H1 (cell line): Measurements from ENCODE around the gene CCDC102A. TPM values are rescaled to one million over a fixed set of nuclear protein-coding genes. Genes with fewer than 3 reads are reported as not detected.

Experiments
- CTCF ChIA-PET: fragments of 300-600 bp; sonication (Branson Sonifier 250); formaldehyde crosslinking; loops from one replicate; lab custom pipeline; 2021; ENCODE audit not compliant: partially characterized antibody; lab: Charles Lee
- POLR2A ChIA-PET: fragments of 300-600 bp; sonication (Branson Sonifier 250); formaldehyde crosslinking; loops from one replicate; lab custom pipeline; 2021; ENCODE audit warnings: inconsistent platforms; ENCODE audit not compliant: partially characterized antibody; lab: Charles Lee
- DNase-seq, 2 experiments: peaks; one replicate each; pipeline versions ENCODE4 v3.0.0 to v3.0.0-alpha.2; 2010 to 2022; ENCODE audit warnings: low spot score in 2 of 2, low read depth in 1 of 2, mixed read lengths in 1 of 2
- FAIRE-seq: peaks from 2 replicates; lab custom pipeline; 2011; peaks lifted over from hg19 to GRCh38; lab: Jason Lieb, UNC
- H2AFZ ChIP-seq: 2 replicates; pipeline ENCODE4 v1.8.1; 2012; ENCODE audit warnings: low read length, inconsistent platforms
- H2AK5ac ChIP-seq: 2 replicates; pipeline ENCODE4 v1.6.1; 2013; ENCODE audit warnings: low read depth, low read length
- H2BK120ac ChIP-seq: replicated peaks from 2 replicates; pipeline ENCODE3; 2013; ENCODE audit warnings: low read depth, low read length, inconsistent platforms
- H2BK12ac ChIP-seq: 2 replicates; pipeline ENCODE4 v1.6.1; 2013; ENCODE audit warnings: low read depth, low read length
- H2BK15ac ChIP-seq: 2 replicates; pipeline ENCODE4 v1.6.1; 2013; ENCODE audit warnings: low read length
- H2BK20ac ChIP-seq: 2 replicates; pipeline ENCODE4 v1.6.1; 2013; ENCODE audit warnings: low read length
- H2BK5ac ChIP-seq: 2 replicates; pipeline ENCODE4 v1.6.1; 2013; ENCODE audit warnings: low read depth, low read length
- H3K14ac ChIP-seq: 2 replicates; pipeline ENCODE4 v1.6.1; 2013; ENCODE audit warnings: inconsistent platforms; ENCODE audit not compliant: insufficient read length
- H3K18ac ChIP-seq: 2 replicates; pipeline ENCODE4 v1.6.1; 2013; ENCODE audit warnings: low read length; ENCODE audit errors: extremely low read depth
- H3K23ac ChIP-seq: 2 replicates; pipeline ENCODE4 v1.6.1; 2013; ENCODE audit warnings: inconsistent platforms; ENCODE audit not compliant: insufficient read length
- H3K23me2 ChIP-seq: 2 replicates; pipeline ENCODE4 v1.6.1; 2013; ENCODE audit warnings: low read depth, low read length
- H3K27ac ChIP-seq: 2 replicates; pipeline ENCODE4 v1.6.1; 2011; ENCODE audit warnings: low read depth, low read length, inconsistent platforms
- H3K27me3 ChIP-seq, 4 experiments: replicated peaks in 1 of 4; 1 replicate in 1 of 4; 2 replicates in 3 of 4; pipeline versions ENCODE4 v1.6.1 to v1.8.1; 2011 to 2013; ENCODE audit warnings: low read length in 3 of 4, mild to moderate bottlenecking in 3 of 4, inconsistent platforms in 2 of 4, mixed read lengths in 2 of 4, moderate library complexity in 1 of 4; ENCODE audit not compliant: control insufficient read depth in 3 of 4, insufficient read depth in 3 of 4; ENCODE audit errors: extremely low read depth in 1 of 4
- H3K36me3 ChIP-seq, 4 experiments: 2 replicates each; pipeline versions ENCODE4 v1.6.1 to v1.8.1; 2011 to 2013; ENCODE audit warnings: mild to moderate bottlenecking in 4 of 4, low read length in 3 of 4, moderate library complexity in 2 of 4, control low read depth in 1 of 4, inconsistent platforms in 1 of 4; ENCODE audit not compliant: insufficient read depth in 4 of 4, control insufficient read depth in 2 of 4
- H3K4ac ChIP-seq: replicated peaks from 2 replicates; pipeline ENCODE3; 2013; ENCODE audit warnings: low read length, low read depth, mixed read lengths, inconsistent platforms; ENCODE audit not compliant: insufficient read length
- H3K4me1 ChIP-seq, 4 experiments: replicated peaks in 1 of 4; 1 replicate in 1 of 4; 2 replicates in 3 of 4; pipeline versions ENCODE4 v1.6.1 to v1.8.1; 2011 to 2013; ENCODE audit warnings: low read length in 3 of 4, inconsistent platforms in 2 of 4, mixed read lengths in 1 of 4; ENCODE audit not compliant: insufficient read depth in 4 of 4, control insufficient read depth in 3 of 4
- H3K4me2 ChIP-seq, 2 experiments: 2 replicates each; pipeline versions ENCODE4 v1.6.1 to v1.8.1; 2011 to 2013; ENCODE audit warnings: low read depth in 2 of 2, low read length in 2 of 2, control low read depth in 1 of 2, inconsistent platforms in 1 of 2, mild to moderate bottlenecking in 1 of 2; ENCODE audit not compliant: insufficient read depth in 1 of 2
- H3K4me3 ChIP-seq, 4 experiments: fragments of 200-600, 300-600 bp in 1 of 4; sonication (generic), shearing (Covaris generic), sonication (Bioruptor Twin) in 1 of 4; 2 replicates each; pipeline versions ENCODE4 v1.5.1 to v1.8.1; 2011 to 2016; ENCODE audit warnings: low read length in 4 of 4, low read depth in 3 of 4, control low read depth in 2 of 4, inconsistent platforms in 2 of 4, mild to moderate bottlenecking in 2 of 4, mixed read lengths in 1 of 4, moderate library complexity in 1 of 4; ENCODE audit not compliant: insufficient read depth in 2 of 4; ENCODE audit errors: extremely low read depth in 1 of 4
- H3K56ac ChIP-seq: replicated peaks from 2 replicates; pipeline ENCODE3; 2013; ENCODE audit warnings: low read depth, mild to moderate bottlenecking, mixed read lengths, low read length, inconsistent platforms; ENCODE audit not compliant: insufficient read length
- H3K79me1 ChIP-seq: 2 replicates; pipeline ENCODE4 v1.6.1; 2013; ENCODE audit warnings: low read depth, low read length, control low read depth
- H3K79me2 ChIP-seq, 2 experiments: 2 replicates each; pipeline versions ENCODE4 v1.6.1 to v1.8.1; 2012 to 2013; ENCODE audit warnings: low read length in 2 of 2, mild to moderate bottlenecking in 2 of 2, inconsistent platforms in 1 of 2; ENCODE audit not compliant: insufficient read depth in 2 of 2, control insufficient read depth in 1 of 2
- H3K9ac ChIP-seq, 4 experiments: replicated peaks in 1 of 4; 1 replicate in 1 of 4; 2 replicates in 3 of 4; pipeline versions ENCODE4 v1.6.1 to v1.8.1; 2011 to 2013; ENCODE audit warnings: low read depth in 3 of 4, low read length in 3 of 4, control low read depth in 2 of 4, mild to moderate bottlenecking in 2 of 4, moderate library complexity in 2 of 4, inconsistent platforms in 1 of 4; ENCODE audit errors: extremely low read depth in 1 of 4
- H3K9me3 ChIP-seq, 2 experiments: 2 replicates each; pipeline versions ENCODE4 v1.6.1 to v1.8.1; 2012 to 2013; ENCODE audit warnings: mild to moderate bottlenecking in 2 of 2, moderate library complexity in 2 of 2, control low read depth in 1 of 2, inconsistent platforms in 1 of 2, low read depth in 1 of 2, low read length in 1 of 2, mixed read lengths in 1 of 2; ENCODE audit not compliant: insufficient read depth in 2 of 2
- H4K20me1 ChIP-seq, 2 experiments: replicated peaks in 1 of 2; 2 replicates each; pipeline versions ENCODE3 to v1.8.1; 2011 to 2013; ENCODE audit warnings: inconsistent platforms in 2 of 2, low read length in 2 of 2, mild to moderate bottlenecking in 1 of 2; ENCODE audit not compliant: insufficient read depth in 2 of 2, control insufficient read depth in 1 of 2
- H4K5ac ChIP-seq: 2 replicates; pipeline ENCODE4 v1.6.1; 2013; ENCODE audit warnings: low read length, low read depth, mixed read lengths, inconsistent platforms; ENCODE audit not compliant: insufficient read length
- H4K8ac ChIP-seq: 2 replicates; pipeline ENCODE4 v1.8.0; 2013; ENCODE audit warnings: mild to moderate bottlenecking, moderate library complexity, low read length, inconsistent platforms; ENCODE audit not compliant: insufficient read depth; ENCODE audit errors: extremely low read depth
- H4K91ac ChIP-seq: replicated peaks from 2 replicates; pipeline ENCODE3; 2013; ENCODE audit warnings: low read length, mixed read lengths, inconsistent platforms; ENCODE audit not compliant: insufficient read length
- EP300 ChIP-seq, 2 experiments: IDR thresholded peaks; 1 replicate in 1 of 2; 2 replicates in 1 of 2; pipeline ENCODE4 v1.6.1; 2011 to 2012; ENCODE audit warnings: low read depth in 2 of 2, low read length in 2 of 2, mild to moderate bottlenecking in 2 of 2, borderline replicate concordance in 1 of 2, inconsistent platforms in 1 of 2, moderate library complexity in 1 of 2
- EZH2 ChIP-seq: fragments of 200-600 bp; sonication (generic); IDR thresholded peaks from 2 replicates; pipeline ENCODE4 v1.7.1; 2012; ENCODE audit warnings: low read depth, mild to moderate bottlenecking, moderate library complexity, low read length, inconsistent platforms; ENCODE audit not compliant: severe bottlenecking
- GABPA ChIP-seq: IDR thresholded peaks from 2 replicates; pipeline ENCODE4 v1.6.1; 2011; ENCODE audit warnings: mild to moderate bottlenecking, low read length, moderate library complexity, borderline replicate concordance; ENCODE audit not compliant: insufficient read depth
- GTF2F1 ChIP-seq: IDR thresholded peaks from 2 replicates; pipeline ENCODE4 v1.6.1; 2012; ENCODE audit warnings: low read depth, low read length, improper control_type of control experiment, borderline replicate concordance
- NANOG ChIP-seq: IDR thresholded peaks from 2 replicates; pipeline ENCODE4 v1.6.1; 2011; ENCODE audit warnings: low read length, low read depth, mild to moderate bottlenecking, inconsistent platforms; ENCODE audit not compliant: insufficient read depth, poor library complexity, severe bottlenecking
- SAP30 ChIP-seq: fragments of 300-600 bp; sonication (generic); IDR thresholded peaks from 2 replicates; pipeline ENCODE4 v1.7.1; 2012; ENCODE audit warnings: low read length, moderate library complexity, mild to moderate bottlenecking, inconsistent platforms; ENCODE audit not compliant: insufficient read depth, insufficient replicate concordance
- SIN3A ChIP-seq, 2 experiments: IDR thresholded peaks in 1 of 2; conservative IDR thresholded peaks in 1 of 2; 2 replicates each; pipeline ENCODE4 v1.6.1; 2011 to 2012; ENCODE audit warnings: low read length in 2 of 2, improper control_type of control experiment in 1 of 2, low read depth in 1 of 2, mild to moderate bottlenecking in 1 of 2
- SP2 ChIP-seq: IDR thresholded peaks from 2 replicates; pipeline ENCODE4 v1.6.1; 2012; ENCODE audit warnings: mild to moderate bottlenecking, low read length, inconsistent platforms
- TAF1 ChIP-seq: IDR thresholded peaks from 2 replicates; pipeline ENCODE4 v1.6.1; 2011; ENCODE audit warnings: mild to moderate bottlenecking, low read depth, low read length
- TAF7 ChIP-seq: optimal IDR thresholded peaks from 2 replicates; pipeline ENCODE3; 2011; ENCODE audit warnings: low read depth, mild to moderate bottlenecking, inconsistent platforms, low read length, moderate library complexity, borderline replicate concordance
- TBP ChIP-seq: IDR thresholded peaks from 2 replicates; pipeline ENCODE4 v1.6.1; 2011; ENCODE audit warnings: low read depth, low read length, improper control_type of control experiment
- TEAD4 ChIP-seq: IDR thresholded peaks from 2 replicates; pipeline ENCODE4 v1.6.1; 2012; ENCODE audit warnings: low read depth, low read length, inconsistent platforms, mixed read lengths
- WGBS, 2 experiments: shearing (Covaris generic) in 1 of 2; methylation state at CpG; one replicate each; pipeline versions ENCODE4 v1.1.6 to v1.1.7; 2013 to 2015; ENCODE audit warnings: low lambda C conversion rate in 2 of 2, mixed read lengths in 2 of 2, inconsistent platforms in 1 of 2, low coverage in 1 of 2, missing lambda C conversion rate in 1 of 2; ENCODE audit not compliant: insufficient replicate concordance in 2 of 2, insufficient coverage in 1 of 2, insufficient read length in 1 of 2; ENCODE audit errors: extremely low coverage in 1 of 2, missing lambda C conversion rate in 1 of 2; 5-methylcytosine and 5-hydroxymethylcytosine counted together
- polyA plus RNA-seq, 7 experiments: library from polyadenylated mRNA; depleted of rRNA in 3 of 7; stranded (reverse) in 5 of 7; unstranded in 2 of 7; fragments of >200 nt in 5 of 7; fragments of 200-250 nt in 2 of 7; gene quantifications; 1 replicate in 5 of 7; 2 replicates in 1 of 7; 4 replicates in 1 of 7; pipeline versions ENCODE4 v1.2.1 to v1.2.3, GENCODE V29; 2011 to 2013; ENCODE audit warnings: missing spikeins in 2 of 7, mixed read lengths in 2 of 7
- total RNA-seq: library from RNA; stranded (reverse); fragmentation: NEBNext Ultra II Directional; extraction: Animal tissue kit (Norgen Biotek cat#: 25700); gene quantifications from 2 replicates; pipeline ENCODE4 v1.2.1, GENCODE V29; 2021

CCDC102A gene
- total and polyA plus RNA-seq, 2 of the 8 experiments (the other 6 are each of a cell fraction or from before 2014, with no cell fraction given): 4.0 to 7.5 TPM

GRCh38 chr16:57469917-57470470 lies 66.4 kb downstream of the CCDC102A start:
- Histone ChIP-seq H3K27ac (no peak overlapping the region), H4K5ac (no peak overlapping the region), H3K23ac (no peak overlapping the region), H3K4me2 (no peak overlapping the region), H3K23me2 (no peaks in the 10 kb centered on the region), H4K20me1 (peaks cover 2% of the 10 kb centered on the region in 2 experiments), H2AK5ac (no peak overlapping the region), H3K79me1 (peaks cover 5% of the 10 kb centered on the region; the same call in 1 of the 2 replicates), H3K9ac (no peak overlapping the region), H3K4me3 (no peak overlapping the region), H2BK120ac (no peak overlapping the region), H3K27me3 (no peaks in the 10 kb centered on the region), H2BK5ac (no peak overlapping the region), H2BK12ac (no peak overlapping the region), H3K9me3 (no peaks in the 10 kb centered on the region), H2BK20ac (no peak overlapping the region), H2BK15ac (no peak overlapping the region), H4K8ac (no peak overlapping the region), H3K4ac (no peak overlapping the region), H3K18ac (no peak overlapping the region), H3K14ac (no peak overlapping the region), H3K56ac (no peak overlapping the region), H3K79me2 (peaks cover 0 to 5% of the 10 kb centered on the region in 2 experiments; a peak in 1 of 4 replicates), H4K91ac (no peak overlapping the region), H3K4me1 (peaks cover 5 to 26% (median 20%) of the 10 kb centered on the region in 4 experiments), H3K36me3 (peaks cover 20 to 68% (median 46%) of the 10 kb centered on the region in 4 experiments), H2AFZ (no peak overlapping the region)
- DNase-seq: no peak
- POLR2A ChIA-PET: interaction anchor here (1.9 kb wide), 1 partner anchor 9 kb away, joined by 6 read pairs; no protein-coding TSS in a partner anchor
- CTCF ChIA-PET: interaction anchor here (1.1 to 15.0 kb wide), 3 partner anchors 42 to 68 kb away, joined by 3 to 210 read pairs (median 3); no protein-coding TSS in a partner anchor
- FAIRE-seq: no peak
- WGBS, 2 experiments: 91% methylated on average over 9 of the region's 9 CpGs; no CpG with 5 or more reads in 1 of the 2 experiments
- no peak for TF ChIP-seq GTF2F1
- no peak for TF ChIP-seq TEAD4
- no peak; a peak in 1 of 3 replicates for TF ChIP-seq EP300 (IDR thresholded peaks at IDR 0.05; ENCODE audit: borderline replicate concordance in 1 of 2, low read depth in 2 of 2, low read length in 2 of 2)
- no peak for TF ChIP-seq GABPA
- TF ChIP-seq TBP: no peak
- no peak for TF ChIP-seq SP2
- no peak for TF ChIP-seq TAF7
- no peak for TF ChIP-seq SIN3A (conservative IDR thresholded peaks at IDR 0.05 in 1 of 2, IDR thresholded peaks at IDR 0.05 in 1 of 2; ENCODE audit: low read depth in 1 of 2, low read length in 2 of 2)
- no peak for TF ChIP-seq EZH2
- no peak for TF ChIP-seq TAF1
- no peak for TF ChIP-seq NANOG
- no peak for TF ChIP-seq SAP30
